ENCODE data around the gene RNPC3. TPM values are rescaled to one million over a fixed set of nuclear protein-coding genes. Genes with fewer than 3 reads are reported as not detected.

The RNPC3 gene, protein sequence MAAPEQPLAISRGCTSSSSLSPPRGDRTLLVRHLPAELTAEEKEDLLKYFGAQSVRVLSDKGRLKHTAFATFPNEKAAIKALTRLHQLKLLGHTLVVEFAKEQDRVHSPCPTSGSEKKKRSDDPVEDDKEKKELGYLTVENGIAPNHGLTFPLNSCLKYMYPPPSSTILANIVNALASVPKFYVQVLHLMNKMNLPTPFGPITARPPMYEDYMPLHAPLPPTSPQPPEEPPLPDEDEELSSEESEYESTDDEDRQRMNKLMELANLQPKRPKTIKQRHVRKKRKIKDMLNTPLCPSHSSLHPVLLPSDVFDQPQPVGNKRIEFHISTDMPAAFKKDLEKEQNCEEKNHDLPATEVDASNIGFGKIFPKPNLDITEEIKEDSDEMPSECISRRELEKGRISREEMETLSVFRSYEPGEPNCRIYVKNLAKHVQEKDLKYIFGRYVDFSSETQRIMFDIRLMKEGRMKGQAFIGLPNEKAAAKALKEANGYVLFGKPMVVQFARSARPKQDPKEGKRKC
- total RNA-seq (2014; rRNA removed; shearing (Covaris generic)) (10.8 and 13.4 TPM in 2 replicates), polyA plus RNA-seq (2016; fragmentation: Nextera tagmentation; extraction: Ambion mirVana) (36.5 and 38.2 TPM in 2 replicates)
- long read RNA-seq, partial matches to known transcripts: 6 of 7 reads
- long read RNA-seq, other reads (novel, unspliced or antisense): 1 of 7 reads

DNA sequence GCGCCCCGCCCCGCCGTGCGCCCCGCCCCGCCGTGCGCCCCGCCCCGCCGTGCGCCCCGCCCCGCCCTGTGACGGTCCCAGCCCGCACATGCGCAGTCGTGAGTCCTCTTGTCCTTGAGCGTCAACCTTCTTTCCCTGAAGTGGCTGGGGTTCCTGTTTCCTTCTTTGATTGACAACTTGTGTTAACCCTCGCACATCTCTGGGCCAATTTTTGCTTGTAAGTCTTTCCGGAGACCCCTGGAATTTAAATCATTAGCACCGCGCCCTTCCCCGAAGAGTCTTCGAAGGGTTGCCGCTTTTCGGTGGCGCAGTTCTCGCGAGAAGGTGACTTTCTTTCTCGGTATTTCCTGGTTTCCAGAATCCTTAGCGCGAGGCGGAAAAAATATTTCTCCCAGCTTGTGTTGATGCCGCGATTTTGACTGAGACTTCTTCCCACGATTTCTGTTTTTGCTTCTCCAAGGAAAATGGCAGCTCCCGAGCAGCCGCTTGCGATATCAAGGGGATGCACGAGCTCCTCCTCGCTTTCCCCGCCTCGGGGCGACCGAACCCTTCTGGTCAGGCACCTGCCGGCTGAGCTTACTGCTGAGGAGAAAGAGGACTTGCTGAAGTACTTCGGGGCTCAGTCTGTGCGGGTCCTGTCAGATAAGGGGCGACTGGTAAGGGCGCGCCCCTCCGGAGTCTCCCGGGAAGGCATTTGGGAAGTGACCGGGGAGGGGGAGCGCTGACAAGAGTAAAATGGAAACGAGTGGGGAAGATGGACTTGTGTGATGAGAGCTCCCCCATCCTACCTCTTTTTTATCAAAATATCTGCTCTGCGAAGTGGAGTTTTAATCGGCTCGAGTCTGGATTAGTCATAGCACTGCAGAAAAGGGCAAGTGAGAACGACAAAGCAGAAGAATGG lies at the start of gene RNPC3:
TSS of gene RNPC3 (plus strand) at position 93 of the 901 bp plus-strand sequence. CDS start at position 465, 372 bp downstream.
- Histone ChIP-seq H3K79me2 (replicated peaks; ENCODE audit: insufficient read depth) (peaks cover 43% of the 10 kb centered on the region), H3K9me2 (ENCODE audit: insufficient read depth) (no peaks in the 10 kb centered on the region), H3K4me2 (peak within 1 kb of the TSS; percentile 81), H3K27ac (ENCODE audit: low read depth) (peak within 1 kb of the TSS; percentile 97), H3F3A (replicated peaks; ENCODE audit: low read depth) (no peaks in the 10 kb centered on the region), H3K27me3 (ENCODE audit: insufficient read depth) (no peaks in the 10 kb centered on the region), H3K4me1 (ENCODE audit: insufficient read depth) (peaks cover 4% of the 10 kb centered on the region; the same call in 1 of the 2 replicates), H3K4me3 (peak within 1 kb of the TSS; percentile 73), H2AFZ (peak within 1 kb of the TSS; percentile 93), H4K20me1 (replicated peaks; ENCODE audit: insufficient read depth) (0 out of 2 replicates have a peak, but pooled peaks cover 8% of the 10 kb centered on the region), H3K36me3 (ENCODE audit: insufficient read depth) (no peaks in the 10 kb centered on the region)
- DNase-seq (ENCODE audit: low spot score) (peak; percentile 87), ATAC-seq (peak; percentile 89)
- peaks cover 13% of the 10 kb centered on the region for H3K36me3 Mint-ChIP-seq (ENCODE audit: low read depth)
- H3K9me3 Mint-ChIP-seq: no peaks in the 10 kb centered on the region; the same call in 2 of the 3 replicates
- H3K4me3 Mint-ChIP-seq: peak within 1 kb of the TSS; percentile 99
- peak within 1 kb of the TSS; percentile 99 for H3K27ac Mint-ChIP-seq
- TF ChIP-seq EZH2phosphoT487 (IDR thresholded peaks at IDR 0.05; ENCODE audit: unreplicated experiment) (no peak), POLR2AphosphoS5 (IDR thresholded peaks at IDR 0.05; ENCODE audit: low read depth) (peak; percentile 40; the same call in 1 of the 2 replicates), EZH2 (IDR thresholded peaks at IDR 0.05; ENCODE audit: low read depth, unreplicated experiment) (no peak), ZNF114 (CRISPR knock-in tag; IDR thresholded peaks at IDR 0.05) (no peak)
- TF ChIP-seq, protein P1, sequence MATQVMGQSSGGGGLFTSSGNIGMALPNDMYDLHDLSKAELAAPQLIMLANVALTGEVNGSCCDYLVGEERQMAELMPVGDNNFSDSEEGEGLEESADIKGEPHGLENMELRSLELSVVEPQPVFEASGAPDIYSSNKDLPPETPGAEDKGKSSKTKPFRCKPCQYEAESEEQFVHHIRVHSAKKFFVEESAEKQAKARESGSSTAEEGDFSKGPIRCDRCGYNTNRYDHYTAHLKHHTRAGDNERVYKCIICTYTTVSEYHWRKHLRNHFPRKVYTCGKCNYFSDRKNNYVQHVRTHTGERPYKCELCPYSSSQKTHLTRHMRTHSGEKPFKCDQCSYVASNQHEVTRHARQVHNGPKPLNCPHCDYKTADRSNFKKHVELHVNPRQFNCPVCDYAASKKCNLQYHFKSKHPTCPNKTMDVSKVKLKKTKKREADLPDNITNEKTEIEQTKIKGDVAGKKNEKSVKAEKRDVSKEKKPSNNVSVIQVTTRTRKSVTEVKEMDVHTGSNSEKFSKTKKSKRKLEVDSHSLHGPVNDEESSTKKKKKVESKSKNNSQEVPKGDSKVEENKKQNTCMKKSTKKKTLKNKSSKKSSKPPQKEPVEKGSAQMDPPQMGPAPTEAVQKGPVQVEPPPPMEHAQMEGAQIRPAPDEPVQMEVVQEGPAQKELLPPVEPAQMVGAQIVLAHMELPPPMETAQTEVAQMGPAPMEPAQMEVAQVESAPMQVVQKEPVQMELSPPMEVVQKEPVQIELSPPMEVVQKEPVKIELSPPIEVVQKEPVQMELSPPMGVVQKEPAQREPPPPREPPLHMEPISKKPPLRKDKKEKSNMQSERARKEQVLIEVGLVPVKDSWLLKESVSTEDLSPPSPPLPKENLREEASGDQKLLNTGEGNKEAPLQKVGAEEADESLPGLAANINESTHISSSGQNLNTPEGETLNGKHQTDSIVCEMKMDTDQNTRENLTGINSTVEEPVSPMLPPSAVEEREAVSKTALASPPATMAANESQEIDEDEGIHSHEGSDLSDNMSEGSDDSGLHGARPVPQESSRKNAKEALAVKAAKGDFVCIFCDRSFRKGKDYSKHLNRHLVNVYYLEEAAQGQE (IDR thresholded peaks at IDR 0.05; ENCODE audit: unreplicated experiment): no peak
- peaks cover 12% of the 10 kb centered on the region for H3K4me1 Mint-ChIP-seq
- H3K27me3 Mint-ChIP-seq (ENCODE audit: insufficient read depth, low read depth, poor library complexity): peaks cover 7% of the 10 kb centered on the region

GRCh38 chr1:103477101-103477500 lies 48.4 kb upstream of the RNPC3 start:
- no peaks in the 10 kb centered on the region for H3K9me2 ChIP-seq (ENCODE audit: insufficient read depth)
- Mint-ChIP-seq H3K27ac (no peak overlapping the region), H3K9me3 (no peaks in the 10 kb centered on the region), H3K4me3 (no peak overlapping the region), H3K27me3 (ENCODE audit: insufficient read depth, low read depth, poor library complexity) (no peaks in the 10 kb centered on the region), H3K4me1 (no peaks in the 10 kb centered on the region; the same call in 2 of the 3 replicates), H3K36me3 (ENCODE audit: low read depth) (no peaks in the 10 kb centered on the region)
- no peak overlapping the region for H3K4me3 ChIP-seq
- no peak overlapping the region for H2AFZ ChIP-seq
- no peaks in the 10 kb centered on the region for H4K20me1 ChIP-seq (replicated peaks; ENCODE audit: insufficient read depth)
- DNase-seq (ENCODE audit: low spot score) (no peak), ATAC-seq (no peak)
- no peak overlapping the region for H3K4me2 ChIP-seq
- H3F3A ChIP-seq (replicated peaks; ENCODE audit: low read depth): no peaks in the 10 kb centered on the region
- no peaks in the 10 kb centered on the region for H3K79me2 ChIP-seq (replicated peaks; ENCODE audit: insufficient read depth)
- no peak overlapping the region for H3K27ac ChIP-seq (ENCODE audit: low read depth)
- H3K36me3 ChIP-seq (ENCODE audit: insufficient read depth): no peaks in the 10 kb centered on the region
- no peaks in the 10 kb centered on the region for H3K4me1 ChIP-seq (ENCODE audit: insufficient read depth)
- no peaks in the 10 kb centered on the region for H3K27me3 ChIP-seq (ENCODE audit: insufficient read depth)
- TF ChIP-seq POLR2AphosphoS5 (IDR thresholded peaks at IDR 0.05; ENCODE audit: low read depth) (no peak), CTCF (conservative IDR thresholded peaks at IDR 0.05; ENCODE audit: low read depth in 2 of 2) (no peak), ETS1 (IDR thresholded peaks at IDR 0.05) (no peak), ZNF331 (CRISPR knock-in tag; IDR thresholded peaks at IDR 0.05; ENCODE audit: low read depth) (no peak), CREB1 (CRISPR knock-in tag; IDR thresholded peaks at IDR 0.05; ENCODE audit: low read depth) (no peak), NANOG (IDR thresholded peaks at IDR 0.05; ENCODE audit: borderline replicate concordance) (no peak)
